Body of pancreas (tissue), 4 donors: ENCODE results near the gene MYLK. TPM values are rescaled to one million over a fixed set of nuclear protein-coding genes. Genes with fewer than 3 reads are reported as not detected.

Experiments
- ATAC-seq: fragments of 150-250 bp; one replicate; pipeline ENCODE4 v1.9.1; 2016
- DNase-seq, 4 donors: peaks; one replicate each; pipeline ENCODE4 v3.0.0-alpha.2; 2019
- H3K27ac ChIP-seq, 4 donors: fragments of 200-600 bp; sonication (generic); 1 replicate in 3 of 4; 2 replicates in 1 of 4; pipeline versions ENCODE4 v1.5.1 to v1.6.1; 2016 to 2019; ENCODE audit warnings: mild to moderate bottlenecking in 1 of 4, mixed read lengths in 1 of 4, moderate library complexity in 1 of 4
- H3K27me3 ChIP-seq, 2 donors: fragments of 200-600 bp; sonication (generic); one replicate each; pipeline ENCODE4 v1.6.0; 2016; ENCODE audit warnings: mild to moderate bottlenecking in 1 of 2
- H3K36me3 ChIP-seq, 2 donors: fragments of 200-600 bp; sonication (generic); replicated peaks in 1 of 2; 2 replicates each; pipeline ENCODE4 v1.5.1; 2016; ENCODE audit warnings: low read depth in 2 of 2; ENCODE audit not compliant: insufficient read depth in 1 of 2
- H3K4me1 ChIP-seq: fragments of 200-600 bp; sonication (generic); one replicate; pipeline ENCODE4 v1.6.0; 2016
- H3K4me3 ChIP-seq, 2 donors: fragments of 200-600 bp; sonication (generic); 1 replicate in 1 of 2; 2 replicates in 1 of 2; pipeline ENCODE4 v1.5.1; 2016 to 2019
- H3K9me3 ChIP-seq, 3 donors: fragments of 200-600 bp; sonication (generic); 1 replicate in 2 of 3; 2 replicates in 1 of 3; pipeline ENCODE4 v1.5.1; 2016
- CTCF ChIP-seq, 7 experiments: fragments of 450-650 bp in 4 of 7; fragments of 200-600 bp in 3 of 7; sonication (generic) in 3 of 7; IDR thresholded peaks; one replicate each; pipeline ENCODE4 v1.5.1; 2016 to 2019; ENCODE audit warnings: antibody characterized with exemption in 7 of 7
- POLR2A ChIP-seq, 3 donors: fragments of 450-650 bp; IDR thresholded peaks; one replicate each; pipeline ENCODE4 v1.6.1; 2016; ENCODE audit warnings: antibody characterized with exemption in 3 of 3, mild to moderate bottlenecking in 2 of 3
- WGBS, 2 donors: methylation state at CpG; one replicate each; pipeline ENCODE4 v1.1.5; 2017; 5-methylcytosine and 5-hydroxymethylcytosine counted together
- intact Hi-C: fragments of 100-400 bp; cut with DNase I; formaldehyde crosslinking; loops from one replicate; pipeline ENCODE4 v1.15.1; 2023
- total RNA-seq, 2 donors: library from RNA; depleted of rRNA; stranded (reverse); fragments of >200 nt; gene quantifications; one replicate each; pipeline ENCODE4 v1.1.0, GENCODE V29; 2016

MYLK gene
- total RNA-seq, 2 donors from 2014 or later = 7.6 to 36.6 TPM

- WGBS, 2 donors = 49 to 52% methylated on average over 4 of the region's 4 CpGs
- Histone ChIP-seq H3K4me1 (no peaks in the 10 kb centered on the region), H3K9me3 (no peaks in the 10 kb centered on the region), H3K27me3 (no peaks in the 10 kb centered on the region), H3K36me3 (no peaks in the 10 kb centered on the region), H3K27ac (no peak overlapping the region), H3K4me3 (no peak overlapping the region)
- intact Hi-C loops = no loop called here
- TF ChIP-seq POLR2A (IDR thresholded peaks at IDR 0.05) = no peak
- TF ChIP-seq CTCF (IDR thresholded peaks at IDR 0.05) = no peak
- no peak for DNase-seq
- no peak for ATAC-seq
Observed at GRCh38 chr3:123795471-123796251, 88.5 kb downstream of the MYLK start.

- ATAC-seq (no peak), DNase-seq (no peak)
- no peaks in the 10 kb centered on the region for H3K36me3 ChIP-seq
- H3K27ac ChIP-seq = no peak overlapping the region
- no peaks in the 10 kb centered on the region for H3K9me3 ChIP-seq
- no peak overlapping the region for H3K4me3 ChIP-seq
- TF ChIP-seq CTCF (IDR thresholded peaks at IDR 0.05) (no peak), POLR2A (IDR thresholded peaks at IDR 0.05) (no peak)
- no peaks in the 10 kb centered on the region for H3K4me1 ChIP-seq
- WGBS, 2 donors = 66% methylated on average over 9 of the region's 9 CpGs
- intact Hi-C loops = no loop called here
- no peaks in the 10 kb centered on the region for H3K27me3 ChIP-seq
Observed at GRCh38 chr3:123793425-123793824, 90.7 kb downstream of the MYLK start.

GRCh38 chr3:123792473-123793201 lies 91.5 kb downstream of the MYLK start:
- no peaks in the 10 kb centered on the region for H3K9me3 ChIP-seq
- ATAC-seq = no peak

DNA sequence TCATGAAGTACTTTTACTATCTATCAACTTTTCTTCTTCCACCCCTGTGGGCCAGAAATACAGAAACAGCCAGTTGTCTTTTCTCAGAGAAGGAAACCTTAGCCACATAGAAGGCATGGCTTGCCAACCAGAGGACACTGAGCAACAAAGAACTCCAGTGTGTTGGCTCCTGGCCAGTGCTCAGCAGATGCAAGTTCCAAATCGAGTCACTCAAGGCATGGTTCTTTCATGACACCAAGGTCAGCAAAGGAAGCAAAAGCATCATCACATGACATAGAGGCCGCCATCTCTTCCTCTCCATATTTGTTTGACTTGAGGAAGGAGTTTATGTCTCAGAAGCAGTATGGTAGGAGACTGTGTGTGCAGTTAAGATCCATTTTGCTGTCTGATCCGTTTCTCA lies 92.2 kb downstream of the MYLK start:
- WGBS, 2 donors = 46 to 56% methylated on average over 3 of the region's 3 CpGs
- Histone ChIP-seq H3K9me3 (no peaks in the 10 kb centered on the region), H3K27me3 (no peaks in the 10 kb centered on the region), H3K27ac (no peak overlapping the region), H3K4me3 (no peak overlapping the region), H3K36me3 (no peaks in the 10 kb centered on the region), H3K4me1 (no peaks in the 10 kb centered on the region)
- no peak for ATAC-seq
- no peak for TF ChIP-seq CTCF (IDR thresholded peaks at IDR 0.05)
- TF ChIP-seq POLR2A (IDR thresholded peaks at IDR 0.05) = no peak
- DNase-seq = no peak
- intact Hi-C loops = no loop called here

More at GRCh38 chr3:123792473-123793201, 91.5 kb downstream of the MYLK start:
- intact Hi-C loops = no loop called here
- no peaks in the 10 kb centered on the region for H3K4me1 ChIP-seq
- no peak overlapping the region for H3K27ac ChIP-seq
- H3K4me3 ChIP-seq = no peak overlapping the region
- no peaks in the 10 kb centered on the region for H3K36me3 ChIP-seq
- no peak for TF ChIP-seq POLR2A (IDR thresholded peaks at IDR 0.05)
- no peak for TF ChIP-seq CTCF (IDR thresholded peaks at IDR 0.05)
- no peak for DNase-seq
- WGBS, 2 donors = 74 to 87% methylated on average over 5 to 6 of the region's 6 CpGs
- no peaks in the 10 kb centered on the region for H3K27me3 ChIP-seq
